HG03432 (cell line): Measurements from ENCODE around the gene PTPRO.
A peak's percentile ranks its signal among the peaks of the same experiment; 100 is the strongest.

Source experiments
- ATAC-seq: cut with Tn5 transposase; IDR thresholded peaks from one replicate; pipeline ENCODE4 v1.9.1; 2021; ENCODE audit warnings: mild to moderate bottlenecking, moderate library complexity; ENCODE audit not compliant: unreplicated experiment

Gene PTPRO

GRCh38 chr12:15522574-15523187, 200.4 kb downstream of the PTPRO start:
- peak; percentile 35 for ATAC-seq

GRCh38 chr12:15525441-15525840, 203.1 kb downstream of the PTPRO start:
- ATAC-seq = peak; percentile 2

GRCh38 chr12:15526033-15526432, 203.7 kb downstream of the PTPRO start:
- ATAC-seq = peak; percentile 99

- no peak for ATAC-seq
These were observed 205.1 kb downstream of the PTPRO start for GRCh38 chr12:15527201-15528080.

GRCh38 chr12:15528666-15529065, 206.4 kb downstream of the PTPRO start:
- ATAC-seq = no peak

GRCh38 chr12:15530361-15530760, 208.1 kb downstream of the PTPRO start:
- no peak for ATAC-seq

- peak; percentile 82 for ATAC-seq
These were observed 210.2 kb downstream of the PTPRO start for GRCh38 chr12:15532364-15532977.

- ATAC-seq = peak; percentile 86
These were observed 212.0 kb downstream of the PTPRO start for GRCh38 chr12:15534322-15534721.

- no peak for ATAC-seq
These were observed 212.6 kb downstream of the PTPRO start for GRCh38 chr12:15534874-15535273.

GRCh38 chr12:15535352-15535781, 213.1 kb downstream of the PTPRO start:
- no peak for ATAC-seq

GRCh38 chr12:15536446-15536845, 214.1 kb downstream of the PTPRO start:
- no peak for ATAC-seq

GRCh38 chr12:15538881-15539280, 216.6 kb downstream of the PTPRO start:
- no peak for ATAC-seq

- no peak for ATAC-seq
These were observed 217.7 kb downstream of the PTPRO start for GRCh38 chr12:15540005-15540404.

- no peak for ATAC-seq
These were observed 218.2 kb downstream of the PTPRO start for GRCh38 chr12:15540469-15540872.

GRCh38 chr12:15541996-15542631, 219.8 kb downstream of the PTPRO start:
- ATAC-seq = no peak

GRCh38 chr12:15543347-15543746, 221.0 kb downstream of the PTPRO start:
- no peak for ATAC-seq

GRCh38 chr12:15544589-15544988, 222.3 kb downstream of the PTPRO start:
- no peak for ATAC-seq

- no peak for ATAC-seq
These were observed 223.0 kb downstream of the PTPRO start for GRCh38 chr12:15545334-15545733.

- peak; percentile 85 for ATAC-seq
These were observed 223.9 kb downstream of the PTPRO start for GRCh38 chr12:15546102-15546701.

- no peak for ATAC-seq
These were observed 224.8 kb downstream of the PTPRO start for GRCh38 chr12:15547063-15547462.

GRCh38 chr12:15547691-15548090, 225.4 kb downstream of the PTPRO start:
- ATAC-seq = no peak
